HL-60 (cell line): ENCODE measurements around the gene MAB21L4.

Experiments used
- DNase-seq, 2 experiments: peaks; one replicate each; pipeline ENCODE4 v3.0.0-alpha.2; 2010 to 2020; ENCODE audit warnings: low read depth in 1 of 2, low spot score in 1 of 2
- H3K27ac ChIP-seq: fragments of 250-450 bp; sonication (Bioruptor Pico); replicated peaks from 2 replicates; pipeline ENCODE4 v1.5.1; 2020; ENCODE audit warnings: mild to moderate bottlenecking, moderate library complexity
- H3K27me3 ChIP-seq: fragments of 250-450 bp; sonication (Bioruptor Pico); 2 replicates; pipeline ENCODE4 v1.5.1; 2021; ENCODE audit warnings: mild to moderate bottlenecking, moderate library complexity; ENCODE audit not compliant: insufficient read depth, poor library complexity, severe bottlenecking
- H3K4me3 ChIP-seq: replicated peaks from 2 replicates; pipeline ENCODE4 v1.5.1; 2011; ENCODE audit warnings: mild to moderate bottlenecking, control low read depth, low read length; ENCODE audit not compliant: insufficient read depth
- GABPA ChIP-seq: IDR thresholded peaks from 2 replicates; pipeline ENCODE4 v1.6.1; 2012; ENCODE audit warnings: low read depth
- POLR2AphosphoS5 ChIP-seq: IDR thresholded peaks from 2 replicates; pipeline ENCODE4 v1.6.1; 2012; ENCODE audit warnings: low read depth
- SPI1 ChIP-seq: IDR thresholded peaks from 2 replicates; pipeline ENCODE4 v1.6.1; 2012; ENCODE audit warnings: low read depth, mild to moderate bottlenecking, borderline replicate concordance
- TF ChIP-seq, protein P1 (sequence below): IDR thresholded peaks from one replicate; pipeline ENCODE4 v1.5.1; 2011; ENCODE audit warnings: low read length, control low read depth, inconsistent platforms; ENCODE audit not compliant: insufficient read depth
- TF ChIP-seq, protein P2 (sequence below): IDR thresholded peaks from 2 replicates; pipeline ENCODE4 v1.6.1; 2012; ENCODE audit warnings: low read depth; ENCODE audit not compliant: insufficient replicate concordance

MAB21L4 gene

DNA sequence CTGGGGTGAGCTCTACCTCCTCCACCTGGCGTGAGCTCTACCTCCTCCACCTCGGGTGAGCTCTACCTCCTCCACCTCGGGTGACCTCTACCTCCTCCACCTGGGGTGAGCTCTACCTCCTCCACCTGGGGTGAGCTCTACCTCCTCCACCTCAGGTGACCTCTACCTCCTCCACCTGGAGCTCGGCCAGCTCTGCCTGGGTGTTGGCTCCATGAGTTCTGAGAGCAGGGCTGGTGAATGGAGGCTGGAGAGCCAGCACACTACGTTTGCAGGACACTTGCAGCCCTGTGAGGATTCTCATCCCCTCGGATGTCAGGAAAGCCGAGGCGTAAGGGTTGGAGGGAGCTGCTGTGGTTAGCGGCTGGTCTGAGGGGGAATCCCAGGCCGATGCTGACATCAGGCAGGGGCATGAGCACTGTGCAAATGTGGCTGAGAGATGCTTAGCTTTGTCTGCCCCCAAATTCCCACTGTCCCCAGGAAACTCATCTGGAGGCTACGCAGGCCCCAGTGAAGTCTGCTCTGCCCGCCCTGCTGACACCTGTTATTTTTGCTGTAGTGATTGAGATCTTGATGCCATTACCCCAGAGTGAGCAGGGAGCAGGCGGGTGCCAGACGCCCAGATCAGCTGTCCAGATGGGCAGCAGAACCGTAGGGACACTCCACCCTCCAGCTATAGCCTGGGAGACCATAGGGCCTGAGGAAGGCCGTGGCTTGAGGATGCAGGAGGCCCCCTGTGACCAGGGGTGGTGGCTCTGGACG is 13.4 kb upstream of the MAB21L4 start:
- DNase-seq: no peak

DNA sequence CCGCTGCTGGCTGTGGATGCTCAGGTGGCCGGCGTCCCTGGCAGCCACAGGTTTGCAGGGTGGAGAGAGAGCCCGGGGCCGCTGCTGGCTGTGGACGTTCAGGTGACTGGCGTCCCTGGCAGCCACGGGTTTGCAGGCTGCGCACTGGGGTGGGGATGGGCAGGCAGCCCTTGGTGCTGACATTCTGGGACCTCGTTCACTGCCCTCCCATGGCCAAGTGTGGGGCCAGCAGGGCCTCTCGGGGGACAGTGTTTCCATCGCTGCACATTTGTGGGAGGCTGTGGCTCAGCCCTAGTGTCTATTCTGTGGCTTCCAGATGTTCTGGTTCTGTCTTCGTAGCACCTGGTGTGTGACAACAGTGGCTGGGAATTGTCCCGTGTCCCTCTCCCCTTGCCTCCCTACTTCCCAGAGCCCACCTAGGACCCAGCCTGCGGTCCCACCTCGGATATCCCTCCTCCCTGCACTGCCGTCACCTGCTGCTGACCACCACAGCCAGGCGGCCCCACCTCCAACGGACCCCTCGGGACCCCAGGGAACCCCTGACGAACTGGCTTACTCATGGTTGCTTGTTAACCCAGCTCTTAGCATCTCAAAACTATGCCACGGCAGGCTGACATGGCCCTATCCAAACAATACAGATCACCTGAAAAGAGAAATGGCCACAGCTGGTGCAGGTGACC is 11.1 kb upstream of the MAB21L4 start:
- Histone ChIP-seq H3K4me3 (no peak overlapping the region), H3K27me3 (peaks cover 9% of the 10 kb centered on the region), H3K27ac (no peak overlapping the region)
- DNase-seq: no peak
- TF ChIP-seq, protein P1, sequence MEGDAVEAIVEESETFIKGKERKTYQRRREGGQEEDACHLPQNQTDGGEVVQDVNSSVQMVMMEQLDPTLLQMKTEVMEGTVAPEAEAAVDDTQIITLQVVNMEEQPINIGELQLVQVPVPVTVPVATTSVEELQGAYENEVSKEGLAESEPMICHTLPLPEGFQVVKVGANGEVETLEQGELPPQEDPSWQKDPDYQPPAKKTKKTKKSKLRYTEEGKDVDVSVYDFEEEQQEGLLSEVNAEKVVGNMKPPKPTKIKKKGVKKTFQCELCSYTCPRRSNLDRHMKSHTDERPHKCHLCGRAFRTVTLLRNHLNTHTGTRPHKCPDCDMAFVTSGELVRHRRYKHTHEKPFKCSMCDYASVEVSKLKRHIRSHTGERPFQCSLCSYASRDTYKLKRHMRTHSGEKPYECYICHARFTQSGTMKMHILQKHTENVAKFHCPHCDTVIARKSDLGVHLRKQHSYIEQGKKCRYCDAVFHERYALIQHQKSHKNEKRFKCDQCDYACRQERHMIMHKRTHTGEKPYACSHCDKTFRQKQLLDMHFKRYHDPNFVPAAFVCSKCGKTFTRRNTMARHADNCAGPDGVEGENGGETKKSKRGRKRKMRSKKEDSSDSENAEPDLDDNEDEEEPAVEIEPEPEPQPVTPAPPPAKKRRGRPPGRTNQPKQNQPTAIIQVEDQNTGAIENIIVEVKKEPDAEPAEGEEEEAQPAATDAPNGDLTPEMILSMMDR: no peak
- TF ChIP-seq, protein P2, sequence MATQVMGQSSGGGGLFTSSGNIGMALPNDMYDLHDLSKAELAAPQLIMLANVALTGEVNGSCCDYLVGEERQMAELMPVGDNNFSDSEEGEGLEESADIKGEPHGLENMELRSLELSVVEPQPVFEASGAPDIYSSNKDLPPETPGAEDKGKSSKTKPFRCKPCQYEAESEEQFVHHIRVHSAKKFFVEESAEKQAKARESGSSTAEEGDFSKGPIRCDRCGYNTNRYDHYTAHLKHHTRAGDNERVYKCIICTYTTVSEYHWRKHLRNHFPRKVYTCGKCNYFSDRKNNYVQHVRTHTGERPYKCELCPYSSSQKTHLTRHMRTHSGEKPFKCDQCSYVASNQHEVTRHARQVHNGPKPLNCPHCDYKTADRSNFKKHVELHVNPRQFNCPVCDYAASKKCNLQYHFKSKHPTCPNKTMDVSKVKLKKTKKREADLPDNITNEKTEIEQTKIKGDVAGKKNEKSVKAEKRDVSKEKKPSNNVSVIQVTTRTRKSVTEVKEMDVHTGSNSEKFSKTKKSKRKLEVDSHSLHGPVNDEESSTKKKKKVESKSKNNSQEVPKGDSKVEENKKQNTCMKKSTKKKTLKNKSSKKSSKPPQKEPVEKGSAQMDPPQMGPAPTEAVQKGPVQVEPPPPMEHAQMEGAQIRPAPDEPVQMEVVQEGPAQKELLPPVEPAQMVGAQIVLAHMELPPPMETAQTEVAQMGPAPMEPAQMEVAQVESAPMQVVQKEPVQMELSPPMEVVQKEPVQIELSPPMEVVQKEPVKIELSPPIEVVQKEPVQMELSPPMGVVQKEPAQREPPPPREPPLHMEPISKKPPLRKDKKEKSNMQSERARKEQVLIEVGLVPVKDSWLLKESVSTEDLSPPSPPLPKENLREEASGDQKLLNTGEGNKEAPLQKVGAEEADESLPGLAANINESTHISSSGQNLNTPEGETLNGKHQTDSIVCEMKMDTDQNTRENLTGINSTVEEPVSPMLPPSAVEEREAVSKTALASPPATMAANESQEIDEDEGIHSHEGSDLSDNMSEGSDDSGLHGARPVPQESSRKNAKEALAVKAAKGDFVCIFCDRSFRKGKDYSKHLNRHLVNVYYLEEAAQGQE: no peak
- TF ChIP-seq GABPA (no peak), POLR2AphosphoS5 (no peak), SPI1 (no peak)

More for the DNA sequence above, 13.4 kb upstream of the MAB21L4 start:
- Histone ChIP-seq H3K27me3 (peaks cover 11% of the 10 kb centered on the region), H3K4me3 (no peak overlapping the region), H3K27ac (no peak overlapping the region)
- TF ChIP-seq, protein P1: no peak
- TF ChIP-seq SPI1 (no peak), GABPA (no peak), POLR2AphosphoS5 (no peak)
- TF ChIP-seq, protein P2: no peak

DNA sequence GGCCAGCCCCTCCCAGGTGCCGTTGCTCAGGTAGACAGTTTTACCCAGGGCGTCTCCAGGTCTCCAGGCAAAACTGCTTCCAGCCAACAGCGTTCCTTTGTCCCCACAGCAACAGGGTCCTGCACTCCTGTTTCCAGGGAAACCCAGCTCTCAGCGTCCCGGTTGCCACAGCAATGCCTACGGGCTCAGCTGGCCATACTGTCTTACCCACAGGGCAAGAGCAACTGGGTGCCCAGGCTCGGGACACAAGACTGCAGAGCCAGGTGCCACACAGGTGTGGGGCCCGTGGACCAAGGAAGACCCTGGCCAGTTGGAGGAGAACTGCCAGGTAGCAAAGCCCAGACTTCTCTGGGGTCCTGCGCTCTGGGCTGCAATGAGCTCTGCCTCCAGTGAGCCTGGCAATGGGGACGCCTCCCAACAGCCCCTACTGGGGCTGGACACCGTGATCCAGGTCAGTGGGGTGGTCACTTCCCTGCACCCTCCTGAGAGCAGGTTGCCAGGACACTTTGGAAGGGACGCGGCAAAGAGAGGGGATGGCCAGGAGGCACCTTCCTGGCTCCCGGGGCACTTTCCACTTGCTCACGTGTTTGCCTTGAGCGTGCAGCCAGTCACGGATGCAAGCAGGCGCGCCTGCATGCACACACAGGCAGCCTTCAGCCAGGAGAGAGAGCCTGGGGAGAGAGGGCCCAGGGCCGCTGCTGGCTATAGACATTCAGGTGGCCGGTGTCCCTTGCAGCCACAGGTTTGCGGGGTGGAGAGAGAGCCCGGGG is 10.4 kb upstream of the MAB21L4 start, which contains the start of gene CROCC2:
TSS of gene CROCC2 (plus strand) at position 196 of the 770 bp plus-strand sequence. CDS start at position 374, 178 bp downstream.
- no peak for DNase-seq

More for the DNA sequence above, 10.4 kb upstream of the MAB21L4 start, which contains the start of gene CROCC2:
- H3K27me3 ChIP-seq: peaks cover 5% of the 10 kb centered on the region
- no peak within 1 kb of the TSS for H3K27ac ChIP-seq
- no peak within 1 kb of the TSS for H3K4me3 ChIP-seq
- no peak for TF ChIP-seq POLR2AphosphoS5
- TF ChIP-seq, protein P1: no peak
- TF ChIP-seq GABPA: no peak
- TF ChIP-seq, protein P2: no peak
- TF ChIP-seq SPI1: no peak
